ENCODE measurements around the gene ONECUT3. TPM values are rescaled to one million over a fixed set of nuclear protein-coding genes. Genes with fewer than 3 reads are reported as not detected.

ONECUT3 gene
- total and polyA plus RNA-seq, 2 of the 4 experiments (the other 2 are of a cell fraction) = not detected

GRCh38 chr19:1762243-1763117 is 9.2 kb downstream of the ONECUT3 start:
- dilution Hi-C loops (cut with HindIII; ENCODE audit: low sequenced_read_pairs, unreplicated experiment) (no loop called here), intact Hi-C loops (cut with micrococcal nuclease) (no loop called here), in situ Hi-C loops (cut with MboI; ENCODE audit: low sequenced_read_pairs) (no loop called here)
- no peak for TF ChIP-seq CEBPB (IDR thresholded peaks at IDR 0.05; ENCODE audit: low read depth, low read length)
- TF ChIP-seq POLR2A (IDR thresholded peaks at IDR 0.05; ENCODE audit: low read depth, low read length) = no peak
- TF ChIP-seq MAFK (IDR thresholded peaks at IDR 0.05; ENCODE audit: low read depth, low read length) = no peak
- TF ChIP-seq NFE2L2 (IDR thresholded peaks at IDR 0.05; ENCODE audit: low read depth, low read length) = no peak
- TF ChIP-seq MAZ (IDR thresholded peaks at IDR 0.05; ENCODE audit: borderline replicate concordance, low read depth, low read length) = no peak
- no peak for TF ChIP-seq BHLHE40 (IDR thresholded peaks at IDR 0.05; ENCODE audit: low read depth, low read length)
- H3K4ac ChIP-seq (ENCODE audit: low read depth, low read length) = no peak overlapping the region
- no peaks in the 10 kb centered on the region for H3K79me1 ChIP-seq (ENCODE audit: low read depth in 1 of 2, low read length in 2 of 2)
- no peak for ATAC-seq (ENCODE audit: low read depth)
- H4K91ac ChIP-seq (ENCODE audit: insufficient read depth, low read depth, low read length) = no peak overlapping the region
- H2BK5ac ChIP-seq (ENCODE audit: low read depth, low read length, poor library complexity, severe bottlenecking) = no peak overlapping the region
- no peak overlapping the region for H2BK20ac ChIP-seq (ENCODE audit: low read depth, low read length)
- no TSS peak for BruUV-seq (replicated peaks)
- peaks cover 95% of the 10 kb centered on the region for H3K27me3 ChIP-seq (ENCODE audit: control insufficient read depth, insufficient read depth, low read length)
- DNase-seq = no peak
- ChIA-PET POLR2A (ENCODE audit: unreplicated experiment) (no interaction called here), CTCF (no interaction called here)
- H3K4me1 ChIP-seq (ENCODE audit: control insufficient read depth, insufficient read depth, low read length) = no peaks in the 10 kb centered on the region
- no peaks in the 10 kb centered on the region for H3K36me3 ChIP-seq (ENCODE audit: control insufficient read depth, insufficient read depth, low read length)
- no peak overlapping the region for H3K18ac ChIP-seq (ENCODE audit: low read depth, low read length)
- H2BK15ac ChIP-seq (ENCODE audit: low read depth, low read length) = no peak overlapping the region
- no peak overlapping the region for H3K14ac ChIP-seq (replicated peaks; ENCODE audit: low read depth, low read length)
- no peak overlapping the region for H4K5ac ChIP-seq (ENCODE audit: low read depth, low read length)
- H4K8ac ChIP-seq (ENCODE audit: low read depth in 2 of 2, low read length in 2 of 2) = no peak overlapping the region
- no peak overlapping the region for H3K4me2 ChIP-seq (ENCODE audit: low read depth, low read length)
- no peak overlapping the region for H2AK9ac ChIP-seq (replicated peaks; ENCODE audit: low read depth, low read length, poor library complexity)
- H2AK5ac ChIP-seq (ENCODE audit: low read depth, low read length) = no peak overlapping the region
- H4K20me1 ChIP-seq (ENCODE audit: insufficient read depth, low read length) = peaks cover 6% of the 10 kb centered on the region; the same call in 1 of the 2 replicates
- 7% methylated on average over 25 of the region's 56 CpGs; no CpG with 5 or more reads in 1 of the 2 experiments for WGBS, 2 experiments (ENCODE audit: extremely low coverage in 2 of 2, insufficient read length in 1 of 2)
- H3K23ac ChIP-seq (ENCODE audit: low read depth, low read length) = no peak overlapping the region
- no peak overlapping the region for H3K27ac ChIP-seq (ENCODE audit: insufficient read depth, low read length)
- no peak overlapping the region for H2AFZ ChIP-seq (replicated peaks; ENCODE audit: low read length, poor library complexity)
- no peak overlapping the region for H3K56ac ChIP-seq (ENCODE audit: extremely low read depth, insufficient read depth, low read length)
- H3K9ac ChIP-seq (ENCODE audit: low read depth, low read length) = no peak overlapping the region
- no peak overlapping the region for H2BK120ac ChIP-seq (ENCODE audit: low read depth, low read length)
- H3K4me3 ChIP-seq (ENCODE audit: insufficient read depth, low read depth, low read length) = no peak overlapping the region
- no peaks in the 10 kb centered on the region for H3K9me3 ChIP-seq (ENCODE audit: control insufficient read depth, insufficient read depth, low read length)
- no peaks in the 10 kb centered on the region for H3K9me1 ChIP-seq (ENCODE audit: insufficient read depth, low read length)
